H1 (cell line): ENCODE results near the gene HPCAL4. TPM values are rescaled to one million over a fixed set of nuclear protein-coding genes. Genes with fewer than 3 reads are reported as not detected.

Experiments used
- CTCF ChIA-PET: fragments of 300-600 bp; sonication (Branson Sonifier 250); formaldehyde crosslinking; loops from one replicate; lab custom pipeline; 2021; ENCODE audit not compliant: partially characterized antibody; lab: Charles Lee
- POLR2A ChIA-PET: fragments of 300-600 bp; sonication (Branson Sonifier 250); formaldehyde crosslinking; loops from one replicate; lab custom pipeline; 2021; ENCODE audit warnings: inconsistent platforms; ENCODE audit not compliant: partially characterized antibody; lab: Charles Lee
- DNase-seq, 2 experiments: peaks; one replicate each; pipeline versions ENCODE4 v3.0.0 to v3.0.0-alpha.2; 2010 to 2022; ENCODE audit warnings: low spot score in 2 of 2, low read depth in 1 of 2, mixed read lengths in 1 of 2
- FAIRE-seq: peaks from 2 replicates; lab custom pipeline; 2011; peaks lifted over from hg19 to GRCh38; lab: Jason Lieb, UNC
- H2AFZ ChIP-seq: 2 replicates; pipeline ENCODE4 v1.8.1; 2012; ENCODE audit warnings: low read length, inconsistent platforms
- H2AK5ac ChIP-seq: 2 replicates; pipeline ENCODE4 v1.6.1; 2013; ENCODE audit warnings: low read depth, low read length
- H2BK120ac ChIP-seq: replicated peaks from 2 replicates; pipeline ENCODE3; 2013; ENCODE audit warnings: low read depth, low read length, inconsistent platforms
- H2BK12ac ChIP-seq: 2 replicates; pipeline ENCODE4 v1.6.1; 2013; ENCODE audit warnings: low read depth, low read length
- H2BK15ac ChIP-seq: 2 replicates; pipeline ENCODE4 v1.6.1; 2013; ENCODE audit warnings: low read length
- H2BK20ac ChIP-seq: 2 replicates; pipeline ENCODE4 v1.6.1; 2013; ENCODE audit warnings: low read length
- H2BK5ac ChIP-seq: 2 replicates; pipeline ENCODE4 v1.6.1; 2013; ENCODE audit warnings: low read depth, low read length
- H3K14ac ChIP-seq: 2 replicates; pipeline ENCODE4 v1.6.1; 2013; ENCODE audit warnings: inconsistent platforms; ENCODE audit not compliant: insufficient read length
- H3K18ac ChIP-seq: 2 replicates; pipeline ENCODE4 v1.6.1; 2013; ENCODE audit warnings: low read length; ENCODE audit errors: extremely low read depth
- H3K23ac ChIP-seq: 2 replicates; pipeline ENCODE4 v1.6.1; 2013; ENCODE audit warnings: inconsistent platforms; ENCODE audit not compliant: insufficient read length
- H3K23me2 ChIP-seq: 2 replicates; pipeline ENCODE4 v1.6.1; 2013; ENCODE audit warnings: low read depth, low read length
- H3K27ac ChIP-seq: 2 replicates; pipeline ENCODE4 v1.6.1; 2011; ENCODE audit warnings: low read depth, low read length, inconsistent platforms
- H3K27me3 ChIP-seq, 4 experiments: replicated peaks in 1 of 4; 1 replicate in 1 of 4; 2 replicates in 3 of 4; pipeline versions ENCODE4 v1.6.1 to v1.8.1; 2011 to 2013; ENCODE audit warnings: low read length in 3 of 4, mild to moderate bottlenecking in 3 of 4, inconsistent platforms in 2 of 4, mixed read lengths in 2 of 4, moderate library complexity in 1 of 4; ENCODE audit not compliant: control insufficient read depth in 3 of 4, insufficient read depth in 3 of 4; ENCODE audit errors: extremely low read depth in 1 of 4
- H3K36me3 ChIP-seq, 4 experiments: 2 replicates each; pipeline versions ENCODE4 v1.6.1 to v1.8.1; 2011 to 2013; ENCODE audit warnings: mild to moderate bottlenecking in 4 of 4, low read length in 3 of 4, moderate library complexity in 2 of 4, control low read depth in 1 of 4, inconsistent platforms in 1 of 4; ENCODE audit not compliant: insufficient read depth in 4 of 4, control insufficient read depth in 2 of 4
- H3K4ac ChIP-seq: replicated peaks from 2 replicates; pipeline ENCODE3; 2013; ENCODE audit warnings: low read length, low read depth, mixed read lengths, inconsistent platforms; ENCODE audit not compliant: insufficient read length
- H3K4me1 ChIP-seq, 4 experiments: replicated peaks in 1 of 4; 1 replicate in 1 of 4; 2 replicates in 3 of 4; pipeline versions ENCODE4 v1.6.1 to v1.8.1; 2011 to 2013; ENCODE audit warnings: low read length in 3 of 4, inconsistent platforms in 2 of 4, mixed read lengths in 1 of 4; ENCODE audit not compliant: insufficient read depth in 4 of 4, control insufficient read depth in 3 of 4
- H3K4me2 ChIP-seq, 2 experiments: 2 replicates each; pipeline versions ENCODE4 v1.6.1 to v1.8.1; 2011 to 2013; ENCODE audit warnings: low read depth in 2 of 2, low read length in 2 of 2, control low read depth in 1 of 2, inconsistent platforms in 1 of 2, mild to moderate bottlenecking in 1 of 2; ENCODE audit not compliant: insufficient read depth in 1 of 2
- H3K4me3 ChIP-seq, 4 experiments: fragments of 200-600, 300-600 bp in 1 of 4; sonication (generic), shearing (Covaris generic), sonication (Bioruptor Twin) in 1 of 4; 2 replicates each; pipeline versions ENCODE4 v1.5.1 to v1.8.1; 2011 to 2016; ENCODE audit warnings: low read length in 4 of 4, low read depth in 3 of 4, control low read depth in 2 of 4, inconsistent platforms in 2 of 4, mild to moderate bottlenecking in 2 of 4, mixed read lengths in 1 of 4, moderate library complexity in 1 of 4; ENCODE audit not compliant: insufficient read depth in 2 of 4; ENCODE audit errors: extremely low read depth in 1 of 4
- H3K56ac ChIP-seq: replicated peaks from 2 replicates; pipeline ENCODE3; 2013; ENCODE audit warnings: low read depth, mild to moderate bottlenecking, mixed read lengths, low read length, inconsistent platforms; ENCODE audit not compliant: insufficient read length
- H3K79me1 ChIP-seq: 2 replicates; pipeline ENCODE4 v1.6.1; 2013; ENCODE audit warnings: low read depth, low read length, control low read depth
- H3K79me2 ChIP-seq, 2 experiments: 2 replicates each; pipeline versions ENCODE4 v1.6.1 to v1.8.1; 2012 to 2013; ENCODE audit warnings: low read length in 2 of 2, mild to moderate bottlenecking in 2 of 2, inconsistent platforms in 1 of 2; ENCODE audit not compliant: insufficient read depth in 2 of 2, control insufficient read depth in 1 of 2
- H3K9ac ChIP-seq, 4 experiments: replicated peaks in 1 of 4; 1 replicate in 1 of 4; 2 replicates in 3 of 4; pipeline versions ENCODE4 v1.6.1 to v1.8.1; 2011 to 2013; ENCODE audit warnings: low read depth in 3 of 4, low read length in 3 of 4, control low read depth in 2 of 4, mild to moderate bottlenecking in 2 of 4, moderate library complexity in 2 of 4, inconsistent platforms in 1 of 4; ENCODE audit errors: extremely low read depth in 1 of 4
- H3K9me3 ChIP-seq, 2 experiments: 2 replicates each; pipeline versions ENCODE4 v1.6.1 to v1.8.1; 2012 to 2013; ENCODE audit warnings: mild to moderate bottlenecking in 2 of 2, moderate library complexity in 2 of 2, control low read depth in 1 of 2, inconsistent platforms in 1 of 2, low read depth in 1 of 2, low read length in 1 of 2, mixed read lengths in 1 of 2; ENCODE audit not compliant: insufficient read depth in 2 of 2
- H4K20me1 ChIP-seq, 2 experiments: replicated peaks in 1 of 2; 2 replicates each; pipeline versions ENCODE3 to v1.8.1; 2011 to 2013; ENCODE audit warnings: inconsistent platforms in 2 of 2, low read length in 2 of 2, mild to moderate bottlenecking in 1 of 2; ENCODE audit not compliant: insufficient read depth in 2 of 2, control insufficient read depth in 1 of 2
- H4K5ac ChIP-seq: 2 replicates; pipeline ENCODE4 v1.6.1; 2013; ENCODE audit warnings: low read length, low read depth, mixed read lengths, inconsistent platforms; ENCODE audit not compliant: insufficient read length
- H4K8ac ChIP-seq: 2 replicates; pipeline ENCODE4 v1.8.0; 2013; ENCODE audit warnings: mild to moderate bottlenecking, moderate library complexity, low read length, inconsistent platforms; ENCODE audit not compliant: insufficient read depth; ENCODE audit errors: extremely low read depth
- H4K91ac ChIP-seq: replicated peaks from 2 replicates; pipeline ENCODE3; 2013; ENCODE audit warnings: low read length, mixed read lengths, inconsistent platforms; ENCODE audit not compliant: insufficient read length
- KDM5A ChIP-seq: fragments of 200-600 bp; IDR thresholded peaks from 2 replicates; pipeline ENCODE4 v1.7.1; 2012; ENCODE audit warnings: mild to moderate bottlenecking, low read length, inconsistent platforms, mixed read lengths
- RBBP5 ChIP-seq: IDR thresholded peaks from 2 replicates; pipeline ENCODE4 v1.7.1; 2012; ENCODE audit warnings: low read depth, mild to moderate bottlenecking, inconsistent platforms, low read length, moderate library complexity, borderline replicate concordance
- WGBS, 2 experiments: shearing (Covaris generic) in 1 of 2; methylation state at CpG; one replicate each; pipeline versions ENCODE4 v1.1.6 to v1.1.7; 2013 to 2015; ENCODE audit warnings: low lambda C conversion rate in 2 of 2, mixed read lengths in 2 of 2, inconsistent platforms in 1 of 2, low coverage in 1 of 2, missing lambda C conversion rate in 1 of 2; ENCODE audit not compliant: insufficient replicate concordance in 2 of 2, insufficient coverage in 1 of 2, insufficient read length in 1 of 2; ENCODE audit errors: extremely low coverage in 1 of 2, missing lambda C conversion rate in 1 of 2; 5-methylcytosine and 5-hydroxymethylcytosine counted together
- polyA plus RNA-seq, 7 experiments: library from polyadenylated mRNA; depleted of rRNA in 3 of 7; stranded (reverse) in 5 of 7; unstranded in 2 of 7; fragments of >200 nt in 5 of 7; fragments of 200-250 nt in 2 of 7; gene quantifications; 1 replicate in 5 of 7; 2 replicates in 1 of 7; 4 replicates in 1 of 7; pipeline versions ENCODE4 v1.2.1 to v1.2.3, GENCODE V29; 2011 to 2013; ENCODE audit warnings: missing spikeins in 2 of 7, mixed read lengths in 2 of 7
- total RNA-seq: library from RNA; stranded (reverse); fragmentation: NEBNext Ultra II Directional; extraction: Animal tissue kit (Norgen Biotek cat#: 25700); gene quantifications from 2 replicates; pipeline ENCODE4 v1.2.1, GENCODE V29; 2021

The HPCAL4 gene
- total and polyA plus RNA-seq, 2 of the 8 experiments (the other 6 are each of a cell fraction or from before 2014, with no cell fraction given) = 0.54 to 0.74 TPM

DNA sequence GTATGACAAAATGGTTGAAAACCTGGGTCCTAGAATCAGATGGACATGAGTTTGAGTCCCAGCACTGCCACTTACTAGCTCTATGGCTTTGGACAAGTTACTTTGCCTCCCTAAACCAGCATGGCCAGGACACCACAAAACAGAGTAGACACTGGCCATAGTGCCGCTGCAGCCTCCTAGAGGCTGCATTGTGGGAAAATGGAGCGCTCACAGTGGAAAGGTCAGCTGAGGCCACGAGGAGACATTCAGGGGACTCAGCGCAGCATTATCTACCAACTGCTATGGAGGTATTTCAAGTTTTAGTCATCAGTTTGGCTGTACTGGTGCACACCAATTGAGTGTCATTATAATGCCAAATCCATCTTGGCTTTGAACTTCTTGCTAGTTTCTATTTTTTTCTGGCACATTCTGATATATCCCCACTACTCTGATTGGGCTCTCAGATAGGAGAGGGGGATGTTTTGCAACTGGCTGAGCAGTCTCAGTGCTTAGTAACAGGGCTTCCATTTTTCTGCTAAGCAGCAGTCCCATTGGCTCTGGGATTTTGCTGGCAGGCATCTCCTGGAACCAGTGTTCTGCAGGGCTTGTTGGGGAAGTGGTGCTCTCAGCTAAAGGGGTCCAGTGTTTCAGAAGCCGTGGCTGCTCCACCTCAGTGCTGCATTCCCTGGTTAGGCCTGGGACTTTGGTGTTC, 35.5 kb downstream of the HPCAL4 start:
- Histone ChIP-seq H2BK20ac (no peak overlapping the region), H3K36me3 (no peaks in the 10 kb centered on the region), H3K23me2 (no peaks in the 10 kb centered on the region), H3K18ac (no peak overlapping the region), H2AFZ (no peak overlapping the region), H2BK15ac (no peak overlapping the region), H2BK5ac (no peak overlapping the region), H3K79me1 (no peaks in the 10 kb centered on the region), H3K27me3 (peaks cover 0 to 28% (median 13%) of the 10 kb centered on the region in 4 experiments; a peak in 3 of 7 replicates), H3K14ac (no peak overlapping the region), H3K79me2 (no peaks in the 10 kb centered on the region), H2AK5ac (no peak overlapping the region), H3K27ac (no peak overlapping the region), H4K91ac (no peak overlapping the region), H3K4ac (no peak overlapping the region), H3K23ac (no peak overlapping the region), H3K4me2 (no peak overlapping the region), H3K4me1 (no peaks in the 10 kb centered on the region), H4K8ac (no peak overlapping the region), H2BK120ac (no peak overlapping the region), H3K4me3 (no peak overlapping the region), H4K20me1 (peaks cover 0 to 2% of the 10 kb centered on the region in 2 experiments), H2BK12ac (no peak overlapping the region), H4K5ac (no peak overlapping the region), H3K9ac (no peak overlapping the region), H3K56ac (no peak overlapping the region), H3K9me3 (no peaks in the 10 kb centered on the region)
- ChIA-PET CTCF (interaction anchor here (0.7 to 17.8 kb wide), 9 partner anchors 8 to 56 kb away, joined by 3 to 469 read pairs (median 5); partner anchors contain the start of gene HEYL), POLR2A (interaction anchor here (1.0 to 1.6 kb wide), 3 partner anchors 9 to 66 kb away, joined by 3 to 4 read pairs (median 3); no protein-coding TSS in a partner anchor)
- DNase-seq = no peak
- 80% methylated on average over 5 of the region's 5 CpGs; no CpG with 5 or more reads in 1 of the 2 experiments for WGBS, 2 experiments
- FAIRE-seq = no peak
- no peak for TF ChIP-seq KDM5A
- TF ChIP-seq RBBP5 = no peak
